H1 (cell line): ENCODE data around the gene LTBP3. TPM values are rescaled to one million over a fixed set of nuclear protein-coding genes. Genes with fewer than 3 reads are reported as not detected.
A peak's percentile ranks its signal among the peaks of the same experiment; 100 is the strongest.

Experiments used
- CTCF ChIA-PET: fragments of 300-600 bp; sonication (Branson Sonifier 250); formaldehyde crosslinking; loops from one replicate; lab custom pipeline; 2021; ENCODE audit not compliant: partially characterized antibody; lab: Charles Lee
- POLR2A ChIA-PET: fragments of 300-600 bp; sonication (Branson Sonifier 250); formaldehyde crosslinking; loops from one replicate; lab custom pipeline; 2021; ENCODE audit warnings: inconsistent platforms; ENCODE audit not compliant: partially characterized antibody; lab: Charles Lee
- DNase-seq, 2 experiments: peaks; one replicate each; pipeline versions ENCODE4 v3.0.0 to v3.0.0-alpha.2; 2010 to 2022; ENCODE audit warnings: low spot score in 2 of 2, low read depth in 1 of 2, mixed read lengths in 1 of 2
- FAIRE-seq: peaks from 2 replicates; lab custom pipeline; 2011; peaks lifted over from hg19 to GRCh38; lab: Jason Lieb, UNC
- H2AFZ ChIP-seq: 2 replicates; pipeline ENCODE4 v1.8.1; 2012; ENCODE audit warnings: low read length, inconsistent platforms
- H2AK5ac ChIP-seq: 2 replicates; pipeline ENCODE4 v1.6.1; 2013; ENCODE audit warnings: low read depth, low read length
- H2BK120ac ChIP-seq: replicated peaks from 2 replicates; pipeline ENCODE3; 2013; ENCODE audit warnings: low read depth, low read length, inconsistent platforms
- H2BK12ac ChIP-seq: 2 replicates; pipeline ENCODE4 v1.6.1; 2013; ENCODE audit warnings: low read depth, low read length
- H2BK15ac ChIP-seq: 2 replicates; pipeline ENCODE4 v1.6.1; 2013; ENCODE audit warnings: low read length
- H2BK20ac ChIP-seq: 2 replicates; pipeline ENCODE4 v1.6.1; 2013; ENCODE audit warnings: low read length
- H2BK5ac ChIP-seq: 2 replicates; pipeline ENCODE4 v1.6.1; 2013; ENCODE audit warnings: low read depth, low read length
- H3K14ac ChIP-seq: 2 replicates; pipeline ENCODE4 v1.6.1; 2013; ENCODE audit warnings: inconsistent platforms; ENCODE audit not compliant: insufficient read length
- H3K18ac ChIP-seq: 2 replicates; pipeline ENCODE4 v1.6.1; 2013; ENCODE audit warnings: low read length; ENCODE audit errors: extremely low read depth
- H3K23ac ChIP-seq: 2 replicates; pipeline ENCODE4 v1.6.1; 2013; ENCODE audit warnings: inconsistent platforms; ENCODE audit not compliant: insufficient read length
- H3K23me2 ChIP-seq: 2 replicates; pipeline ENCODE4 v1.6.1; 2013; ENCODE audit warnings: low read depth, low read length
- H3K27ac ChIP-seq: 2 replicates; pipeline ENCODE4 v1.6.1; 2011; ENCODE audit warnings: low read depth, low read length, inconsistent platforms
- H3K27me3 ChIP-seq, 4 experiments: replicated peaks in 1 of 4; 1 replicate in 1 of 4; 2 replicates in 3 of 4; pipeline versions ENCODE4 v1.6.1 to v1.8.1; 2011 to 2013; ENCODE audit warnings: low read length in 3 of 4, mild to moderate bottlenecking in 3 of 4, inconsistent platforms in 2 of 4, mixed read lengths in 2 of 4, moderate library complexity in 1 of 4; ENCODE audit not compliant: control insufficient read depth in 3 of 4, insufficient read depth in 3 of 4; ENCODE audit errors: extremely low read depth in 1 of 4
- H3K36me3 ChIP-seq, 4 experiments: 2 replicates each; pipeline versions ENCODE4 v1.6.1 to v1.8.1; 2011 to 2013; ENCODE audit warnings: mild to moderate bottlenecking in 4 of 4, low read length in 3 of 4, moderate library complexity in 2 of 4, control low read depth in 1 of 4, inconsistent platforms in 1 of 4; ENCODE audit not compliant: insufficient read depth in 4 of 4, control insufficient read depth in 2 of 4
- H3K4ac ChIP-seq: replicated peaks from 2 replicates; pipeline ENCODE3; 2013; ENCODE audit warnings: low read length, low read depth, mixed read lengths, inconsistent platforms; ENCODE audit not compliant: insufficient read length
- H3K4me1 ChIP-seq, 4 experiments: replicated peaks in 1 of 4; 1 replicate in 1 of 4; 2 replicates in 3 of 4; pipeline versions ENCODE4 v1.6.1 to v1.8.1; 2011 to 2013; ENCODE audit warnings: low read length in 3 of 4, inconsistent platforms in 2 of 4, mixed read lengths in 1 of 4; ENCODE audit not compliant: insufficient read depth in 4 of 4, control insufficient read depth in 3 of 4
- H3K4me2 ChIP-seq, 2 experiments: 2 replicates each; pipeline versions ENCODE4 v1.6.1 to v1.8.1; 2011 to 2013; ENCODE audit warnings: low read depth in 2 of 2, low read length in 2 of 2, control low read depth in 1 of 2, inconsistent platforms in 1 of 2, mild to moderate bottlenecking in 1 of 2; ENCODE audit not compliant: insufficient read depth in 1 of 2
- H3K4me3 ChIP-seq, 4 experiments: fragments of 200-600, 300-600 bp in 1 of 4; sonication (generic), shearing (Covaris generic), sonication (Bioruptor Twin) in 1 of 4; 2 replicates each; pipeline versions ENCODE4 v1.5.1 to v1.8.1; 2011 to 2016; ENCODE audit warnings: low read length in 4 of 4, low read depth in 3 of 4, control low read depth in 2 of 4, inconsistent platforms in 2 of 4, mild to moderate bottlenecking in 2 of 4, mixed read lengths in 1 of 4, moderate library complexity in 1 of 4; ENCODE audit not compliant: insufficient read depth in 2 of 4; ENCODE audit errors: extremely low read depth in 1 of 4
- H3K56ac ChIP-seq: replicated peaks from 2 replicates; pipeline ENCODE3; 2013; ENCODE audit warnings: low read depth, mild to moderate bottlenecking, mixed read lengths, low read length, inconsistent platforms; ENCODE audit not compliant: insufficient read length
- H3K79me1 ChIP-seq: 2 replicates; pipeline ENCODE4 v1.6.1; 2013; ENCODE audit warnings: low read depth, low read length, control low read depth
- H3K79me2 ChIP-seq, 2 experiments: 2 replicates each; pipeline versions ENCODE4 v1.6.1 to v1.8.1; 2012 to 2013; ENCODE audit warnings: low read length in 2 of 2, mild to moderate bottlenecking in 2 of 2, inconsistent platforms in 1 of 2; ENCODE audit not compliant: insufficient read depth in 2 of 2, control insufficient read depth in 1 of 2
- H3K9ac ChIP-seq, 4 experiments: replicated peaks in 1 of 4; 1 replicate in 1 of 4; 2 replicates in 3 of 4; pipeline versions ENCODE4 v1.6.1 to v1.8.1; 2011 to 2013; ENCODE audit warnings: low read depth in 3 of 4, low read length in 3 of 4, control low read depth in 2 of 4, mild to moderate bottlenecking in 2 of 4, moderate library complexity in 2 of 4, inconsistent platforms in 1 of 4; ENCODE audit errors: extremely low read depth in 1 of 4
- H3K9me3 ChIP-seq, 2 experiments: 2 replicates each; pipeline versions ENCODE4 v1.6.1 to v1.8.1; 2012 to 2013; ENCODE audit warnings: mild to moderate bottlenecking in 2 of 2, moderate library complexity in 2 of 2, control low read depth in 1 of 2, inconsistent platforms in 1 of 2, low read depth in 1 of 2, low read length in 1 of 2, mixed read lengths in 1 of 2; ENCODE audit not compliant: insufficient read depth in 2 of 2
- H4K20me1 ChIP-seq, 2 experiments: replicated peaks in 1 of 2; 2 replicates each; pipeline versions ENCODE3 to v1.8.1; 2011 to 2013; ENCODE audit warnings: inconsistent platforms in 2 of 2, low read length in 2 of 2, mild to moderate bottlenecking in 1 of 2; ENCODE audit not compliant: insufficient read depth in 2 of 2, control insufficient read depth in 1 of 2
- H4K5ac ChIP-seq: 2 replicates; pipeline ENCODE4 v1.6.1; 2013; ENCODE audit warnings: low read length, low read depth, mixed read lengths, inconsistent platforms; ENCODE audit not compliant: insufficient read length
- H4K8ac ChIP-seq: 2 replicates; pipeline ENCODE4 v1.8.0; 2013; ENCODE audit warnings: mild to moderate bottlenecking, moderate library complexity, low read length, inconsistent platforms; ENCODE audit not compliant: insufficient read depth; ENCODE audit errors: extremely low read depth
- H4K91ac ChIP-seq: replicated peaks from 2 replicates; pipeline ENCODE3; 2013; ENCODE audit warnings: low read length, mixed read lengths, inconsistent platforms; ENCODE audit not compliant: insufficient read length
- POLR2AphosphoS5 ChIP-seq: IDR thresholded peaks from 2 replicates; pipeline ENCODE4 v1.6.1; 2011; ENCODE audit warnings: low read depth, low read length
- SP1 ChIP-seq: IDR thresholded peaks from 2 replicates; pipeline ENCODE4 v1.6.1; 2011; ENCODE audit warnings: low read depth, low read length
- WGBS, 2 experiments: shearing (Covaris generic) in 1 of 2; methylation state at CpG; one replicate each; pipeline versions ENCODE4 v1.1.6 to v1.1.7; 2013 to 2015; ENCODE audit warnings: low lambda C conversion rate in 2 of 2, mixed read lengths in 2 of 2, inconsistent platforms in 1 of 2, low coverage in 1 of 2, missing lambda C conversion rate in 1 of 2; ENCODE audit not compliant: insufficient replicate concordance in 2 of 2, insufficient coverage in 1 of 2, insufficient read length in 1 of 2; ENCODE audit errors: extremely low coverage in 1 of 2, missing lambda C conversion rate in 1 of 2; 5-methylcytosine and 5-hydroxymethylcytosine counted together
- polyA plus RNA-seq, 7 experiments: library from polyadenylated mRNA; depleted of rRNA in 3 of 7; stranded (reverse) in 5 of 7; unstranded in 2 of 7; fragments of >200 nt in 5 of 7; fragments of 200-250 nt in 2 of 7; gene quantifications; 1 replicate in 5 of 7; 2 replicates in 1 of 7; 4 replicates in 1 of 7; pipeline versions ENCODE4 v1.2.1 to v1.2.3, GENCODE V29; 2011 to 2013; ENCODE audit warnings: missing spikeins in 2 of 7, mixed read lengths in 2 of 7
- total RNA-seq: library from RNA; stranded (reverse); fragmentation: NEBNext Ultra II Directional; extraction: Animal tissue kit (Norgen Biotek cat#: 25700); gene quantifications from 2 replicates; pipeline ENCODE4 v1.2.1, GENCODE V29; 2021

LTBP3 gene
- total and polyA plus RNA-seq, 2 of the 8 experiments (the other 6 are each of a cell fraction or from before 2014, with no cell fraction given) = 12.8 to 17.8 TPM

DNA sequence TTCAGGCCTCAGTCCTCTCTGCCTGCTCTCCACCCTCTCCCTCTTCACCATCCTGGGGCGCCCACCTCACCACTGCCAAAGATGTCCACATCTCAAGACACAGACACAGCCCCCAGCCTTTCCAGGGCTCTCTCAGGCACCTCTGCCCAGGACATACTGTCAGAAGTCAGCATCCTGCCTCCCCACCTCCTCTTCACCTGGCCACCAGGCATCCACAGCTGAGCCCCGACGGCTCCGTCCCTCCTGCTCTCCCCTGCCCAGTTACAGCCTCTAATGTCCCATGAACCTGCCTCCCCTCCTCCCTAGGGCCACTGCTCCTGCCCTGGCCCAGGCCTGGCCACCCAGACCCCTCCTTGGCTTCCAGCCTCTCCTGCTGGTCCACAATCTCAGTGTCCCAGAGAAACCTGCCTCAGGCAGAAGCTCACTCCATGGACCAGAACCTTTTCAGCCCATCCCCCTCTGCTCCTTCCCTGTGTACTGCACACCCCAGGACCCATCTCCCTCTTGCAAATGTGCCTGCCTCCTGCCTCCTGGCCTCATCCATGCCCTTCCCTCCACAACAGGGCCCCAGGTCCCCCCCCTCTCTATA, 3.2 kb downstream of the LTBP3 start:
- Histone ChIP-seq H3K14ac (no peak overlapping the region), H3K23ac (no peak overlapping the region), H3K4me1 (peaks cover 0 to 49% (median 36%) of the 10 kb centered on the region in 4 experiments; a peak in 6 of 7 replicates), H3K4me2 (no peak overlapping the region; a peak in 1 of 4 replicates), H3K79me2 (no peaks in the 10 kb centered on the region), H4K20me1 (peaks cover 0 to 2% of the 10 kb centered on the region in 2 experiments), H4K8ac (no peak overlapping the region), H3K4me3 (no peak overlapping the region), H2BK12ac (peak overlapping the region; percentile 87; the same call in 1 of the 2 replicates), H3K79me1 (no peaks in the 10 kb centered on the region), H2AFZ (no peak overlapping the region), H3K56ac (no peak overlapping the region), H3K23me2 (peaks cover 10% of the 10 kb centered on the region; the same call in 1 of the 2 replicates), H3K18ac (no peak overlapping the region; the same call in 1 of the 2 replicates), H3K27me3 (peaks cover 0 to 29% (median 21%) of the 10 kb centered on the region in 4 experiments; a peak in 5 of 7 replicates), H2BK5ac (no peak overlapping the region), H2AK5ac (peak overlapping the region; percentile 60; the same call in 1 of the 2 replicates), H3K4ac (no peak overlapping the region), H2BK20ac (no peak overlapping the region), H2BK120ac (no peak overlapping the region), H3K9me3 (no peaks in the 10 kb centered on the region), H3K9ac (no peak overlapping the region), H3K36me3 (no peaks in the 10 kb centered on the region), H3K27ac (no peak overlapping the region), H4K5ac (no peak overlapping the region), H4K91ac (peak overlapping the region; percentile 23), H2BK15ac (peak overlapping the region; percentile 98; the same call in 1 of the 2 replicates)
- DNase-seq (no peak), FAIRE-seq (no peak)
- 80% methylated on average over 4 of the region's 4 CpGs; no CpG with 5 or more reads in 1 of the 2 experiments for WGBS, 2 experiments
- ChIA-PET CTCF (interaction anchor here (1.0 to 6.9 kb wide), 5 partner anchors 10 to 59 kb away, joined by 3 to 78 read pairs (median 4); partner anchors contain the start of genes FAM89B and MAP3K11), POLR2A (interaction anchor here (1.0 to 1.2 kb wide), 3 partner anchors 16 to 22 kb away, joined by 3 read pairs; no protein-coding TSS in a partner anchor)
- no peak for TF ChIP-seq POLR2AphosphoS5
- no peak for TF ChIP-seq SP1
